Colonic mucosa (tissue), 4 donors: ENCODE data around the gene LDLRAD1. TPM values are rescaled to one million over a fixed set of nuclear protein-coding genes. Genes with fewer than 3 reads are reported as not detected.
"Not testable (repeated sequence)": the region's sequence is repeated elsewhere in the genome, so short reads cannot be mapped to it uniquely, and the experiment has no call there.

Experiments
- DNase-seq: peaks from one replicate; pipeline ENCODE4 v3.0.0-alpha.2; 2020
- H3K27ac ChIP-seq: fragments of 200-600 bp; one replicate; pipeline ENCODE4 v1.8.0; 2021
- H3K27me3 ChIP-seq: fragments of 200-600 bp; one replicate; pipeline ENCODE4 v1.8.0; 2021
- H3K36me3 ChIP-seq: fragments of 200-600 bp; one replicate; pipeline ENCODE4 v1.8.0; 2021
- H3K4me1 ChIP-seq: fragments of 200-600 bp; one replicate; pipeline ENCODE4 v1.8.0; 2021; ENCODE audit warnings: mild to moderate bottlenecking
- H3K4me3 ChIP-seq: fragments of 200-600 bp; one replicate; pipeline ENCODE4 v1.8.0; 2021
- H3K9ac ChIP-seq, 2 donors: one replicate each; pipeline ENCODE4 v1.7.0; 2013; ENCODE audit warnings: control low read depth in 2 of 2, low read depth in 2 of 2, low read length in 2 of 2
- H3K9me3 ChIP-seq: fragments of 200-600 bp; one replicate; pipeline ENCODE4 v1.8.0; 2021
- CTCF ChIP-seq: fragments of 200-600 bp; IDR thresholded peaks from one replicate; pipeline ENCODE4 v1.8.0; 2022; ENCODE audit warnings: antibody characterized with exemption, mild to moderate bottlenecking
- intact Hi-C: fragments of 100-400 bp; cut with DNase I; formaldehyde crosslinking; loops from one replicate; pipeline ENCODE4 v1.14.1; 2022
- total RNA-seq, 2 donors: library from RNA; stranded (reverse); fragmentation: NEBNext Ultra II Directional in 1 of 2; extraction: Animal tissue kit (Norgen Biotek cat#: 25700) in 1 of 2; gene quantifications; one replicate each; pipeline ENCODE4 v1.2.1, GENCODE V29; 2021
- donor health status: healthy.
- donor health status: DM: no; HTN: no; CAD: no.
- donor health status: DM: no; HTN: no; CAD: no.

Gene LDLRAD1
- total RNA-seq, 2 donors from 2014 or later: 0.24 TPM; not detected in 1

GRCh38 chr1:53971718-53972117 is 46.3 kb downstream of the LDLRAD1 start:
- intact Hi-C loops: no loop called here
- H3K27me3 ChIP-seq: no peaks in the 10 kb centered on the region
- no peak for TF ChIP-seq CTCF
- H3K9me3 ChIP-seq: no peaks in the 10 kb centered on the region
- H3K36me3 ChIP-seq: no peaks in the 10 kb centered on the region
- H3K4me1 ChIP-seq: no peaks in the 10 kb centered on the region
- DNase-seq: no peak
- no peak overlapping the region for H3K4me3 ChIP-seq
- H3K9ac ChIP-seq: no peak overlapping the region
- no peak overlapping the region for H3K27ac ChIP-seq

- H3K9me3 ChIP-seq, H3K36me3 ChIP-seq, H3K27me3 ChIP-seq, H3K4me3 ChIP-seq, H3K27ac ChIP-seq, intact Hi-C loops, DNase-seq, H3K9ac ChIP-seq, H3K4me1 ChIP-seq: not testable (repeated sequence)
Measured at GRCh38 chr1:53969323-53969722, 48.7 kb downstream of the LDLRAD1 start.

GRCh38 chr1:53968125-53968513 is 49.9 kb downstream of the LDLRAD1 start:
- Histone ChIP-seq H3K9ac (no peak overlapping the region), H3K4me3 (no peak overlapping the region), H3K4me1 (no peaks in the 10 kb centered on the region), H3K9me3 (no peaks in the 10 kb centered on the region), H3K27me3 (no peaks in the 10 kb centered on the region), H3K27ac (no peak overlapping the region), H3K36me3 (no peaks in the 10 kb centered on the region)
- no peak for TF ChIP-seq CTCF
- intact Hi-C loops: no loop called here
- DNase-seq: no peak

- H3K36me3 ChIP-seq: no peaks in the 10 kb centered on the region
- no peak overlapping the region for H3K27ac ChIP-seq
- intact Hi-C loops: no loop called here
- H3K4me1 ChIP-seq: no peaks in the 10 kb centered on the region
- H3K9me3 ChIP-seq: no peaks in the 10 kb centered on the region
- no peaks in the 10 kb centered on the region for H3K27me3 ChIP-seq
- DNase-seq: no peak
- no peak overlapping the region for H3K9ac ChIP-seq
- no peak overlapping the region for H3K4me3 ChIP-seq
- no peak for TF ChIP-seq CTCF
Measured at GRCh38 chr1:53967409-53968124, 50.4 kb downstream of the LDLRAD1 start.

- H3K27ac ChIP-seq: no peak overlapping the region
- no peaks in the 10 kb centered on the region for H3K36me3 ChIP-seq
- intact Hi-C loops: no loop called here
Measured at GRCh38 chr1:53966794-53967193, 51.2 kb downstream of the LDLRAD1 start.

More at GRCh38 chr1:53966794-53967193, 51.2 kb downstream of the LDLRAD1 start:
- Histone ChIP-seq H3K4me1 (no peaks in the 10 kb centered on the region), H3K27me3 (no peaks in the 10 kb centered on the region), H3K9me3 (no peaks in the 10 kb centered on the region), H3K4me3 (no peak overlapping the region), H3K9ac (no peak overlapping the region)
- DNase-seq: no peak
- no peak for TF ChIP-seq CTCF
